Mucosa of rectum (tissue), 2 donors: ENCODE results near the gene STXBP5L.
"Not testable (repeated sequence)": the region's sequence is repeated elsewhere in the genome, so short reads cannot be mapped to it uniquely, and the experiment has no call there.

Experiments
- H3K27ac ChIP-seq, 2 donors: one replicate each; pipeline ENCODE4 v1.7.0; 2013; ENCODE audit warnings: inconsistent platforms in 2 of 2, low read depth in 2 of 2, low read length in 2 of 2
- H3K27me3 ChIP-seq, 2 donors: one replicate each; pipeline ENCODE4 v1.7.0; 2013; ENCODE audit warnings: low read length in 2 of 2; ENCODE audit not compliant: control insufficient read depth in 2 of 2, insufficient read depth in 2 of 2
- H3K36me3 ChIP-seq, 2 donors: one replicate each; pipeline ENCODE4 v1.7.0; 2013; ENCODE audit warnings: low read length in 2 of 2; ENCODE audit not compliant: control insufficient read depth in 2 of 2, insufficient read depth in 2 of 2
- H3K4me1 ChIP-seq, 2 donors: one replicate each; pipeline ENCODE4 v1.7.0; 2013; ENCODE audit warnings: low read length in 2 of 2, mild to moderate bottlenecking in 1 of 2; ENCODE audit not compliant: control insufficient read depth in 2 of 2, insufficient read depth in 2 of 2
- H3K4me3 ChIP-seq, 2 donors: one replicate each; pipeline ENCODE4 v1.7.0; 2013; ENCODE audit warnings: low read length in 2 of 2
- H3K9ac ChIP-seq, 2 donors: one replicate each; pipeline ENCODE4 v1.7.0; 2013; ENCODE audit warnings: low read length in 2 of 2, low read depth in 1 of 2, mild to moderate bottlenecking in 1 of 2
- H3K9me3 ChIP-seq, 2 donors: one replicate each; pipeline ENCODE4 v1.7.0; 2013; ENCODE audit warnings: low read length in 2 of 2; ENCODE audit not compliant: control insufficient read depth in 2 of 2
- donor health status: healthy.
- donor health status: Normal muscosa, but diverticular disease.

STXBP5L gene

GRCh38 chr3:121202573-121202972, 294.6 kb downstream of the STXBP5L start:
- Histone ChIP-seq H3K4me1 (no peaks in the 10 kb centered on the region), H3K27me3 (no peaks in the 10 kb centered on the region), H3K36me3 (no peaks in the 10 kb centered on the region), H3K9me3 (no peaks in the 10 kb centered on the region), H3K4me3 (no peak overlapping the region), H3K9ac (no peak overlapping the region), H3K27ac (no peak overlapping the region)

GRCh38 chr3:121223116-121223515, 315.1 kb downstream of the STXBP5L start:
- Histone ChIP-seq H3K27me3 (no peaks in the 10 kb centered on the region), H3K4me3 (no peak overlapping the region), H3K4me1 (no peaks in the 10 kb centered on the region), H3K9ac (no peak overlapping the region), H3K27ac (no peak overlapping the region), H3K36me3 (no peaks in the 10 kb centered on the region), H3K9me3 (no peaks in the 10 kb centered on the region)

GRCh38 chr3:121228971-121229370, 321.0 kb downstream of the STXBP5L start:
- H3K9me3 ChIP-seq = no peaks in the 10 kb centered on the region
- no peaks in the 10 kb centered on the region for H3K4me1 ChIP-seq
- H3K9ac ChIP-seq = no peak overlapping the region
- H3K27ac ChIP-seq = no peak overlapping the region
- no peaks in the 10 kb centered on the region for H3K36me3 ChIP-seq
- H3K27me3 ChIP-seq = no peaks in the 10 kb centered on the region
- H3K4me3 ChIP-seq = no peak overlapping the region

- not testable (repeated sequence) for H3K27ac ChIP-seq, H3K9ac ChIP-seq, H3K9me3 ChIP-seq, H3K27me3 ChIP-seq, H3K36me3 ChIP-seq, H3K4me1 ChIP-seq, H3K4me3 ChIP-seq
These were observed 322.2 kb downstream of the STXBP5L start for GRCh38 chr3:121230194-121230593.

GRCh38 chr3:121231872-121232271, 323.9 kb downstream of the STXBP5L start:
- Histone ChIP-seq H3K36me3 (no peaks in the 10 kb centered on the region), H3K4me1 (no peaks in the 10 kb centered on the region), H3K9me3 (no peaks in the 10 kb centered on the region), H3K27ac (no peak overlapping the region), H3K4me3 (no peak overlapping the region), H3K27me3 (no peaks in the 10 kb centered on the region), H3K9ac (no peak overlapping the region)

- H3K36me3 ChIP-seq = no peaks in the 10 kb centered on the region
- no peak overlapping the region for H3K4me3 ChIP-seq
- no peaks in the 10 kb centered on the region for H3K27me3 ChIP-seq
- no peak overlapping the region for H3K9ac ChIP-seq
- H3K9me3 ChIP-seq = no peaks in the 10 kb centered on the region
- no peaks in the 10 kb centered on the region for H3K4me1 ChIP-seq
- H3K27ac ChIP-seq = no peak overlapping the region
These were observed 324.6 kb downstream of the STXBP5L start for GRCh38 chr3:121232309-121233225.

- no peak overlapping the region for H3K4me3 ChIP-seq
- H3K9me3 ChIP-seq = no peaks in the 10 kb centered on the region
- no peaks in the 10 kb centered on the region for H3K4me1 ChIP-seq
- H3K27ac ChIP-seq = no peak overlapping the region
- no peaks in the 10 kb centered on the region for H3K27me3 ChIP-seq
- no peak overlapping the region for H3K9ac ChIP-seq
- no peaks in the 10 kb centered on the region for H3K36me3 ChIP-seq
These were observed 335.2 kb downstream of the STXBP5L start for GRCh38 chr3:121243208-121243607.

- Histone ChIP-seq H3K4me1 (no peaks in the 10 kb centered on the region), H3K4me3 (no peak overlapping the region), H3K27me3 (no peaks in the 10 kb centered on the region), H3K9ac (no peak overlapping the region), H3K27ac (no peak overlapping the region), H3K36me3 (no peaks in the 10 kb centered on the region), H3K9me3 (no peaks in the 10 kb centered on the region)
These were observed 344.7 kb downstream of the STXBP5L start for GRCh38 chr3:121252676-121253075.

- Histone ChIP-seq H3K36me3 (no peaks in the 10 kb centered on the region), H3K9ac (no peak overlapping the region), H3K4me1 (no peaks in the 10 kb centered on the region), H3K27ac (no peak overlapping the region), H3K4me3 (no peak overlapping the region), H3K27me3 (no peaks in the 10 kb centered on the region), H3K9me3 (no peaks in the 10 kb centered on the region)
These were observed 361.4 kb downstream of the STXBP5L start for GRCh38 chr3:121269389-121269788.

GRCh38 chr3:121274411-121274810, 366.4 kb downstream of the STXBP5L start:
- no peak overlapping the region for H3K9ac ChIP-seq
- H3K4me3 ChIP-seq = no peak overlapping the region
- no peak overlapping the region for H3K27ac ChIP-seq
- no peaks in the 10 kb centered on the region for H3K9me3 ChIP-seq
- H3K4me1 ChIP-seq = no peaks in the 10 kb centered on the region
- no peaks in the 10 kb centered on the region for H3K27me3 ChIP-seq
- no peaks in the 10 kb centered on the region for H3K36me3 ChIP-seq
